SK-N-SH treated with all-trans-retinoic acid at 6 μM for 48 hours (cell line): ENCODE data around the gene VSX2.

Source experiments
- CREB5 ChIP-seq: fragments of 250-450 bp; sonication (Bioruptor Pico); IDR thresholded peaks from 2 replicates; pipeline ENCODE4 v1.5.1; 2020; ENCODE audit warnings: low read depth, mild to moderate bottlenecking, moderate library complexity
- GLIS3 ChIP-seq: fragments of 250-450 bp; sonication (Bioruptor Pico); IDR thresholded peaks from 2 replicates; pipeline ENCODE4 v1.5.0; 2020; ENCODE audit warnings: mild to moderate bottlenecking, moderate library complexity
- OSR1 ChIP-seq: fragments of 250-450 bp; sonication (Bioruptor Pico); IDR thresholded peaks from 2 replicates; pipeline ENCODE4 v1.8.0; 2022; ENCODE audit warnings: moderate library complexity, mild to moderate bottlenecking, inconsistent platforms
- PATZ1 ChIP-seq: fragments of 250-450 bp; sonication (Bioruptor Pico); IDR thresholded peaks from 2 replicates; pipeline ENCODE4 v1.8.0; 2020; ENCODE audit warnings: mild to moderate bottlenecking, moderate library complexity, borderline replicate concordance
- POU6F1 ChIP-seq: fragments of 250-450 bp; sonication (Bioruptor Pico); IDR thresholded peaks from 2 replicates; pipeline ENCODE4 v1.8.0; 2021; ENCODE audit warnings: low read depth, mild to moderate bottlenecking, moderate library complexity, borderline replicate concordance
- RARB ChIP-seq: fragments of 250-450 bp; sonication (Bioruptor Pico); IDR thresholded peaks from 2 replicates; pipeline ENCODE4 v1.8.0; 2021; ENCODE audit warnings: mild to moderate bottlenecking, moderate library complexity
- TOX ChIP-seq: fragments of 250-450 bp; sonication (Bioruptor Pico); IDR thresholded peaks from 2 replicates; pipeline ENCODE4 v1.8.0; 2021; ENCODE audit warnings: mild to moderate bottlenecking, moderate library complexity, borderline replicate concordance

GRCh38 chr14:74237441-74237840, 1.8 kb upstream of the VSX2 start:
- TF ChIP-seq PATZ1, result no peak
- no peak for TF ChIP-seq GLIS3 (CRISPR knock-in tag)
- TF ChIP-seq CREB5 (CRISPR knock-in tag), result no peak
- TF ChIP-seq TOX (CRISPR knock-in tag), result no peak
- no peak for TF ChIP-seq OSR1
- TF ChIP-seq RARB (CRISPR knock-in tag), result no peak
- no peak for TF ChIP-seq POU6F1 (CRISPR knock-in tag)
